ENCODE results near the gene KRT86. TPM values are rescaled to one million over a fixed set of nuclear protein-coding genes. Genes with fewer than 3 reads are reported as not detected.
"Not testable (repeated sequence)": the region's sequence is repeated elsewhere in the genome, so short reads cannot be mapped to it uniquely, and the experiment has no call there.

KRT86 gene
- polyA plus RNA-seq, 1 donor, result 0.33 TPM

DNA sequence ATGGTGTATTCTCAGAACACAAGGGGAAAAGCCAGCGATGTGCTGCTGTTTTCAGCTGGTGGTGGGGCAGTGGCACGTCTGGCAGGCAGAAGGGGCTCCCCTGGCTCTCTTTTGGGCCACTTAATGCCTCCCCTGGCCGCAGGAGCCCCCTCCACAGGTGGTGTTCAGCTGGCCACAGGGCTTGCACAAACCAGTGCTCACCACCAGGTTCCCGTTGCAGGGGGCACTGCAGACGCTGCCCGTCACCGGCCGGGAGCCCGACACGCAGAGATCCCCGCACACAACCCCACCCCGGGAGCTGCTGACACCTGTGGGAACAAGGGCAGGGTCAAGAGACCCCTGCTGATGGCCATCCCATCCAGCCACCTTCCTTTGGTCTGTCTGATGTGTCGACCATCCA is 40.1 kb downstream of the KRT86 start:
- DNase-seq (ENCODE audit: low read depth), result no peak

DNA sequence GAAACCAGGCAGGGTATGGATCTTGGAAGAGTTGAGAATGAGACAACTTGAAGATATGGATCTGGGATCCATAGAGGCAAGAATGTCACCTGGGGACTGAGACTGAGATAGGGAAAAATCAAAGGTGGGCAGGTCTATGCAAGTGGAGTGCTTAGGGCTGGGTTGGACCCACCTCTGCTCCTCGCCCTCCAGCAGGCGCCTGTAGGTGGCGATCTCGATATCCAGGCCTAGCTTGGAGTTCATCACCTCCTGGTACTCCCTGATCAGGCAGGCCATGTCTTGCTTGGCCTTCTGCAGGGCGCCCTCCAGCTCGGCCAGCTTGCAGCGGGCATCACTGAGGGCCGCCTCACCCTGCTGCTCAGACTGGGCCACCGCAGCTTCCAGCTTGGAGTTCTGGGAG is 41.3 kb downstream of the KRT86 start:
- not testable (repeated sequence) for DNase-seq (ENCODE audit: low read depth)

DNA sequence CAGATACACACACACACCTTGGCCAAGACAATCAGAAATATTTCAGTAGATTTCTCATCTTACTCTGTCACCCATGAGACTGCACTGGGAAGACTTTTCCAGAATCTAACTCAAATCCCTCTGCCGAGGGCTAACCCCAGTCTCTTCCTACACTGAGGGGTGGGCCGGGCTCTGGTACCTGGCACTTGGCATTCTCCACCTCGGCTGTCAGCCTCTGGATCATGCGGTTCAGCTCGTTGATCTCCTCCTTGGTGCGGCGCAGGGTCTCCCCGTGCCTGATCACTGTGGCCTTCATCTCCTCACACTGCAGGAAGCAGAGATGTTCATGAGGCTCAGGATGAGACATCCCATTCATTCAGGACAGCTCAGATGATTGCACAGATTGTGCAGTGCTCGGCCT is 41.8 kb downstream of the KRT86 start:
- no peak for DNase-seq (ENCODE audit: low read depth)

DNA sequence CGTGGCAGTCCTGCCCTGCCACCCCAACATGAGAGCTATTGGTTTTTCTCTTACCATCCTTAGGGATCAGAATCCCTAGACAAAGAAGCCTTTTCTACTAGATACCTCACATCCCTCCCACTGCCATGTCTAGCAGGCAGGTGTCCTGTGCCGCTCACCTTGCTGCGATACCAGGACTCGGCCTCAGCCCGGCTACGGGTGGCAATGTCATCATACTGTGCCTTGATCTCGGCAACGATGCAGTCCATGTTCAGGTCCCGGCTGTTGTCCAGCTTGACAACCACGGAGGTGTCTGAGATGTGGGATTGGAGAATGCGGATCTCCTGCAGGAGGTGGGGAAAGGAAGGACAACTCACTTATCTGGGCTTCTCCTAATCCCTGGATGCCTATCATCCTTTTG is 42.3 kb downstream of the KRT86 start:
- no peak for DNase-seq (ENCODE audit: low read depth)

GRCh38 chr12:52317468-52318052 is 43.1 kb downstream of the KRT86 start:
- no peak for DNase-seq (ENCODE audit: low read depth)

DNA sequence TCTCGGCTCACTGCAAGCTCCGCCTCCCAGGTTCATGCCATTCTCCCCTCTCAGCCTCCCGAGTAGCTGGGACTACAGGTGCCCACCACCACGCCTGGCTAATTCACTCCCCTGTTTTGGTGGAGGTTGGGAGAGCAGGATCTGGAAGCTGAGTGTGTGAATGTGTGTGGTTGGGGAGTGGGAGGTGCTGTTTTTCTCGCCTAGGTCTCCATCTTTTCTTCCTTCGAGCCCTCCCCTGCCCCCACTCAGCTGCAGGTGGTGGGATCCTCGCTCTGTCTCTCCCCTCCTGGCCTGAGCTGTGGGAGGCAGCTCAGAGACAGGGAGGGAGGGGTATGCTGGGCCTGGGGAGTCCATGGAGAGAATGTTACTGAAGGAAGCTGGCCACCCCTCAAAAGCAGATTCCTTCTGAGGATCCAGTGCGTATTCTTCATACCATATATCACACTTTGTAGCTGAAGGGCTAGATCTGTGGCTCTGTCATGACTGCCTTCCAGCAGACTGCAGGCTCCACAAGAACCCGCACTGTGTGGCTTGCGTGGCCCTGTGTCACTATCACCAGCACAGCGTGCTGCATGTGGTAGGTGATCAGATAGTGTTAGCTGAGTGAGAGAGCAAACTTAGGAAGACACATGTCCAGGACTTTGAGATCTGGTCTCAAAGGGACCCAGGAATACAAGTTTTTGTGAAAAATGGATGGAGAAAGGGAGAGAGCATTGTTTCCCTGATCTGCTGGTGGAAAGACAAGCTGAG is 44.0 kb downstream of the KRT86 start:
- no peak for DNase-seq (ENCODE audit: low read depth)

- no peak for DNase-seq (ENCODE audit: low read depth)
Observed at GRCh38 chr12:52319097-52319496, 44.7 kb downstream of the KRT86 start.

GRCh38 chr12:52320784-52321400 is 46.4 kb downstream of the KRT86 start, which contains the start of gene KRT83:
Gene KRT83, minus strand, starts transcription at chr12:52321398. Its CDS starts 63 bp downstream, at chr12:52321335.
- no peak for DNase-seq (ENCODE audit: low read depth)

DNA sequence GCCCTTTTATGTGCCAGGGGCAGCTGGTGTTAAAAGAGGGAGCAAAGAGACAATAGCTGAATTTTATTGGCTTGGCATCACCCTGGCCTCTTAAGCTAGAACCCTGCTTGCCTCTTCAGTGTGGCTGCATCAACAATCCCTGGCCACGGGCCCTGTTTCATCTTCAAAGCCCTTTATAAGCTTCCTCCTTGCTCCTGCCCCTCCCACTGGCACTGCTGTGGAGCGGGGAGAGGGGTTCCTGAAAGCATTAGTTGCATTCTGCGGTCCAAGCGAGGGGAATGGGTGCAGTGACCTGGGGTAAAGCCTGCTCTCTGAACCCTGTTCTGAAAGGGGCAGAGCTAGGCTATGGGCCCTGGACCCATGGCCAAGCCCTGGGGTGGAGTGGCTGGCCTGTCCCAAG is 47.0 kb downstream of the KRT86 start:
- DNase-seq (ENCODE audit: low read depth), result no peak

GRCh38 chr12:52322069-52322468 is 47.6 kb downstream of the KRT86 start:
- DNase-seq (ENCODE audit: low read depth), result no peak

DNA sequence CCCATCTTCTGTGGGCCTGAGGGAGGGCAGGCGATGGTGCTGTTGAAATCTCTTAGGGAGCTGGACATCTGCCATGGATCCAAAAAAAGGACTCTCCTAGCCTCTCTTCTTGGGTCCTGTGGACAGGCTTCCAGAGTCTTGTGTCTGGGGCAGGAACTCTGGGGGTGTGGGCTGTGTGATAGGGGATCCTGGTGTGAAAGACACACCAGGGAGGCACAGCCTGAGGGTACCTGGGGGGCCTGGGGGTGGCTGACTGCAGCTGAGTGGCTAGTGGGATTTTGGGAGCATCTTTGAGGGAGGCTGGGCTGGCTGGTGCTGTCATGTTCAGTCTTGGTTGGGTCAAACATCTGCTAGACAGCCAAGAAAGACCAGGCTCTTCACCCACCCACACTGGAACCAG is 48.6 kb downstream of the KRT86 start:
- no peak for DNase-seq (ENCODE audit: low read depth)

DNA sequence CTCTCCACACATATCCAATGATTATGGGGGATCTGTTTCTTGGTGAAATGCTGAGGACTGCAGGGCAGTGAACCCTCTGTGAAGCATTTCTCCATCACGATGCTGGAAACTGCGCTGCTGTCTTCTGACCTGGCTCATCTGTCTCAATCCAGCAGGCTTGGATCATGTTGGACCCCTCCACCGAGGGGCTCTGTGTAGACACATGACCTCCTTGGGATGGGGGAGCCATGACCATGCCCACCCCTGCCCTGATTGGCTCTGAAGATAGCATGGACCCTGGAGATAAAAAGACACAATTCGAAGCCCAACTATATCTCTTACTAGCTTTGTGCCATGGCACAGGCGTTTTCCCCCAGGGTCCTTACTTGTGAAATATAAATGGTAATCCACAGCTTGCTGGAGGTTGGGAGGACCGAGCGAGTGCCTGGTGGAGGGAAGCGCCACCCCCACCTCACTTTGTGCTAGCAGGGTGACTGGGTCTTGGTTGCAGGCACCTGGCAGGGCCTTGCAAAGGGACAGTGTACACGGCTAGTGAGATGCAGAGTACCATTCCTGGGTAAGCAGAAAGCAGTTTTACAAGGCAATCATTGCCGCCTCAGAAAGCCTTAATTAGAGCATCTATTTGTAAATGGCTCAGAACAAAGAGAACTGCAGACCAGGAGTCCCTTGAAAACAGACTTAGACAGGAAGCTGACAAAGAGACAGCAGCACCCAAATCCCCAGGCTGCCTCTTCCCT is 49.1 kb downstream of the KRT86 start:
- DNase-seq (ENCODE audit: low read depth), result no peak

DNA sequence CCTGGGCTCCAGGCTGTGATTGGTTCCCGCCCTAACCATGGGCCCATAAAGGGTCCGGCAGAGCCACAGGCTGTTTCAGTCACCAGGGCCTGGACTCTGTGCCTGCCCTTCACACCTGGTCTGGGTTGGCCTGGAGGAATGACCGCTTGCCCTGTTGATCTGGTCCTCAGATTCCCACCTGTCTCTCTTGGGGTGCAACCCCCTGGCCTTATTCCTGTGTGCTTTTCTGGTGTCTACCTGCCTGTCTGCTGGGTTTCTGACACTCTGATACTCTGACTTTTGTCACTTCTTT is 49.7 kb downstream of the KRT86 start:
- DNase-seq (ENCODE audit: low read depth), result no peak

DNA sequence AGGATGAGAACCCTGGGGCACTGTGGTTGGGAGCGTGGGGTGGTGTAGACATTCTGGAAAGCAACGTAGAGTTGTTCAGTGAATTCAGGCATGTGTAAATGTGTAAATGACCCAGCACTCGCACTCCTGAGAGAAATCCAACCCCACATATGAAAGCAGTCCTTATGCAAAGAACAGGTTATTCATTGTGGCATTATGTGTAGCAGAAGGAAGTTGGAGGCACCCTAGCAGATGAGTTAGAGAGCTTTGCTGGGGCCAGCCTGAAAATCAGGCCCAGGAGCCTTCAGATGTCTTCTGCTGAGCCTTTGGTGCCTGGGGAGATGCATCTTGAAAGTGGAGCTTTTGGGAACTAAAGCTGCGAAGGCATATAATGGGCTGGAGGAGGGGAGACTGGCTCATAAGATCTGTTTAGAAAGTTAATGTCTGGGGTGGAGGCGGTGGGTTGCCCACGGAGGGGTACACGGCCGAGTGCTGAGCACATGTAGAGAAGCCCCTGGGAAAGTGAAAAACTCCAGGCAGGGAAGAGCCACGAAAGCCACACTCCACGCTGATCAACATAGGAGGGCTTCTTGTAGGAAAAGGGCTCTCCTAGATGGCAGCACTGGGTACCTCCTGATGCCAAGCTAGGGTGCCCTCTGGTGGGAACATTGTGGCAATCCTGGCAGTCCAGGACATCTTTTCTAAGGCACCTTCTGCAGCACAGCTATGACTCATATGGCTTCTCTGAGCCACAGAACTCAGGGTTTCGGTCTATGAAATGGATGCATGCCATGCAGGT is 52.8 kb downstream of the KRT86 start:
- DNase-seq (ENCODE audit: low read depth), result peak; percentile 11

DNA sequence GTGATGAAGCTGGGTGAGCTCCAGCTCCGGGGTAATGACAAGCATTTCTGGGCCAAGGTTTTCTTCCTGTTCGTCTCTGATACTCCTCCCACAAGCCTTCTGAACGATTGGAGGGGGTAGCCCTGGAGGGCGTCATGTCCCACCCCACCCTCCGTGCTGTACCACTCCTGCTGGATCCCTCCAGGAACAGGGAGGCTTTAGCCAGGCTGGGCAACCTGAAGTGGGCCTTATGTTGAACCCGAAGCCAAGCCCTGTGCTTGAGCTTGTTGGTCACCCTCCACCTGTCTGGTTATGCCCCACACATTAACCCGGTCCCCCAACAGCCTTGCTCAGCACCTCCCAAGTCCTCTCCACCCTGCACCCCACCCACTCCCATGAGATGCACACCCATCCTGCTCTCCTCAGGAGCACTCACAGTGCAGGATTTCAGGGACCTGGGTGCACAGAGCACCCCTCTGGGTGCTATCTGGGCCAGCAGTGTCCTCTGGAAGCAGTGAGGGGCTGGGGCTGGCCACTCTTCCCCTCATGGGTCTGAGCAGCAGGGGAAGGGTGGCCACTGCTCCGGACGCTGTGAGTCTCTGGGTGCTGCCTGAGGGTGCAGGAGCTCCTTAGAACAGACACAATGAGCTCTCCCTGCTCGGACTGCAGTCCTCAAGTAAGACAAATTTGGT is 53.5 kb downstream of the KRT86 start:
- no peak for DNase-seq (ENCODE audit: low read depth)

GRCh38 chr12:52331039-52331438 is 56.6 kb downstream of the KRT86 start:
- DNase-seq (ENCODE audit: low read depth), result no peak

- no peak for DNase-seq (ENCODE audit: low read depth)
Observed at GRCh38 chr12:52331833-52332232, 57.4 kb downstream of the KRT86 start.

DNA sequence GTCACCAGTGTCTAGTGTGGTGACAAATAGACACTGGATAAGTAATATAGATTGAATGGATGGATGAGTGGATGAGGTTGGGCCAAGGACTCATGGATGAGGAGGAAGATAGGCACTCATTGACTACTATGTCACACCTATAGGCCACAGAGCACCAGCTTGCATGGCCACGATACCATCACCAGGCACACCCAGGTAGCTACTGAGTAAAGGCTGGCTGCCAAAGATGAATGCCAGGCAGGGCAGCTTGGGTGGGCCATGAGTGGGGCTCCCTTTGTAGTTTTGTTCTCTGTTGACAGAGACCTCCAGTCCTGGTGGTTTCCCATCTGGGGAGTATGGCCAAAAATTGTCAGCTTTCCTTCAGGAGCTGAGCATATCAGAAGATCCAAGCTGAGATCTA is 57.9 kb downstream of the KRT86 start:
- DNase-seq (ENCODE audit: low read depth), result no peak

DNA sequence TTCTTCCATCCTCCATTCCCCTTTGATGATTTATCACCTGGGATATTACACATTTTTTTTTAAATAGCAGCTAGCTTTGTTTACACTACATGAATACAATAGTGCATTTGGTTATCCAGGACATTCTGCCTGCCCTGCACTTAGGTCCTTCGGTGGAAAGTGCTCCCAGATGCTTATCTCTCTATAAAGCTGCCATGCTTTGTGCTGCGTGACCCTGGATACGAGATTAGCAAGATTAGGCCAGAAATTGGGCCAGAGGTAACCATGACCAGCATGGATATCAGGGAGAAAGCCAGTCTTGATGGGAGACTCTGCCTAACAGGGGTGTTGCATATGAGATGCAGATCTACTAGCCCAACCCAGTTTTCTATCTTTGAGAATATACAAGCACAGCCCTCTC is 58.9 kb downstream of the KRT86 start:
- DNase-seq (ENCODE audit: low read depth), result no peak

DNA sequence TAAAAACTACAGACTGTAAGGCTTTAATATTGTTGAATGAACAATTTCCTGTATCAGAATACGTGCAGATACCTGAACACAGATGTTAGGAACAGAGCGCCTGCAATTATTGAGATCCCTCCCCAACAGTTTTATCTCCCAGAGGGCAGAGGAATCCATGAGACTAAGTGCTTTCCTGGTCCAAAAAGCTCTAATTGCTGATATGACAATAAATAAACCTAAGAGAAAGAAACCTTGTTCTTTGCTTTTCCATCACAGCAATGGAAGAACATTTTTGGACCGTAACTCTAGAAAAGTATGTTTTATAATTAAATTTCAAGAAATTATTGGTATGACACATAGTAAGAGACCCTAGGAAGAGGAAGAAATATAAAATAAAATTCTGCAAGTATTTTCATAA is 59.7 kb downstream of the KRT86 start:
- DNase-seq (ENCODE audit: low read depth), result no peak

- DNase-seq (ENCODE audit: low read depth), result no peak
Observed at GRCh38 chr12:52335598-52336262, 61.3 kb downstream of the KRT86 start.
